HEK293T (cell line): ENCODE results near the gene PTPRG.

Experiments used
- BHLHE40 ChIP-seq: fragments of 450-650 bp; IDR thresholded peaks from 2 replicates; pipeline ENCODE4 v1.6.1; 2016; ENCODE audit warnings: mild to moderate bottlenecking, moderate library complexity, borderline replicate concordance
- ELF4 ChIP-seq: fragments of 450-650 bp; IDR thresholded peaks from 2 replicates; pipeline ENCODE4 v1.6.1; 2017; ENCODE audit warnings: antibody characterized with exemption
- FOXA1 ChIP-seq: fragments of 450-650 bp; IDR thresholded peaks from 2 replicates; pipeline ENCODE4 v1.6.1; 2016; ENCODE audit warnings: mild to moderate bottlenecking
- FOXM1 ChIP-seq: fragments of 450-650 bp; IDR thresholded peaks from 2 replicates; pipeline ENCODE4 v1.6.1; 2017; ENCODE audit warnings: mild to moderate bottlenecking, borderline replicate concordance
- L3MBTL2 ChIP-seq: fragments of 450-650 bp; conservative IDR thresholded peaks from 2 replicates; pipeline ENCODE4 v1.6.1; 2016; ENCODE audit warnings: mild to moderate bottlenecking
- LEF1 ChIP-seq: fragments of 450-650 bp; IDR thresholded peaks from 2 replicates; pipeline ENCODE4 v1.6.1; 2017; ENCODE audit warnings: mild to moderate bottlenecking, borderline replicate concordance
- NFRKB ChIP-seq: fragments of 450-650 bp; IDR thresholded peaks from 2 replicates; pipeline ENCODE4 v1.6.1; 2016; ENCODE audit warnings: mild to moderate bottlenecking, moderate library complexity
- PKNOX1 ChIP-seq: fragments of 450-650 bp; IDR thresholded peaks from 2 replicates; pipeline ENCODE4 v1.6.1; 2016
- SP1 ChIP-seq: fragments of 450-650 bp; IDR thresholded peaks from 2 replicates; pipeline ENCODE4 v1.6.1; 2017
- SUZ12 ChIP-seq: fragments of 450-650 bp; IDR thresholded peaks from 2 replicates; pipeline ENCODE4 v1.6.1; 2016; ENCODE audit warnings: mild to moderate bottlenecking

GRCh38 chr3:61820306-61820992, 259.1 kb downstream of the PTPRG start:
- no peak for TF ChIP-seq LEF1
- no peak for TF ChIP-seq FOXA1
- no peak for TF ChIP-seq SP1
- no peak for TF ChIP-seq NFRKB
- TF ChIP-seq SUZ12: no peak
- TF ChIP-seq L3MBTL2: no peak
- TF ChIP-seq ELF4: no peak
- TF ChIP-seq FOXM1: no peak
- TF ChIP-seq BHLHE40: no peak
- no peak for TF ChIP-seq PKNOX1
